ENCODE measurements around the gene LRMDA. TPM values are rescaled to one million over a fixed set of nuclear protein-coding genes. Genes with fewer than 3 reads are reported as not detected.

LRMDA gene
- total and polyA plus RNA-seq, 2 donors (not counting 1 experiment from before 2014, with no cell fraction given): 0.12 TPM; not detected in 1

DNA sequence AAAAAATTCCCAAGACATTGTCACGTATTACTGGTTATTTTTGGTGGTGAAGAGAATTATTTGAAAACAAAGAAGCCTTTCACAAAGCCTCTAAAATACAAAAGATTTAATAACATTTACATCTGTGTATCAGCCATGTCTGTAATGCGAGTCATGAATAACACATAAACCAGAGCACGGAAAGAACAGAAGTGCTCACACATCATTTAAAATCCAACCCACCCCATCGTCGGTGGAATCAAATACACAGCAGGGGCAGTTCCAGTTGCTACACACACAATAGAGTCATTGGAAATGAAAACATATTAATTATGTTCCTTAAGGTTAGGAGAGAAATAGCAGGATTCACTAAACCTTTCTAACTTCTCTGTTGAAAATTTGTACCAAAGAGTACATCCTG, 1108.9 kb downstream of the LRMDA start:
- Mint-ChIP-seq H3K4me3 (no peak overlapping the region), H3K9me3 (ENCODE audit: insufficient read depth) (no peaks in the 10 kb centered on the region), H3K4me1 (no peaks in the 10 kb centered on the region), H3K27ac (no peak overlapping the region), H3K27me3 (no peaks in the 10 kb centered on the region)
- no peak for TF ChIP-seq EZH2 (IDR thresholded peaks at IDR 0.05; ENCODE audit: borderline replicate concordance, insufficient read depth, low read depth, low read length, poor library complexity, severe bottlenecking)
- TF ChIP-seq, protein P1, sequence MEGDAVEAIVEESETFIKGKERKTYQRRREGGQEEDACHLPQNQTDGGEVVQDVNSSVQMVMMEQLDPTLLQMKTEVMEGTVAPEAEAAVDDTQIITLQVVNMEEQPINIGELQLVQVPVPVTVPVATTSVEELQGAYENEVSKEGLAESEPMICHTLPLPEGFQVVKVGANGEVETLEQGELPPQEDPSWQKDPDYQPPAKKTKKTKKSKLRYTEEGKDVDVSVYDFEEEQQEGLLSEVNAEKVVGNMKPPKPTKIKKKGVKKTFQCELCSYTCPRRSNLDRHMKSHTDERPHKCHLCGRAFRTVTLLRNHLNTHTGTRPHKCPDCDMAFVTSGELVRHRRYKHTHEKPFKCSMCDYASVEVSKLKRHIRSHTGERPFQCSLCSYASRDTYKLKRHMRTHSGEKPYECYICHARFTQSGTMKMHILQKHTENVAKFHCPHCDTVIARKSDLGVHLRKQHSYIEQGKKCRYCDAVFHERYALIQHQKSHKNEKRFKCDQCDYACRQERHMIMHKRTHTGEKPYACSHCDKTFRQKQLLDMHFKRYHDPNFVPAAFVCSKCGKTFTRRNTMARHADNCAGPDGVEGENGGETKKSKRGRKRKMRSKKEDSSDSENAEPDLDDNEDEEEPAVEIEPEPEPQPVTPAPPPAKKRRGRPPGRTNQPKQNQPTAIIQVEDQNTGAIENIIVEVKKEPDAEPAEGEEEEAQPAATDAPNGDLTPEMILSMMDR (IDR thresholded peaks at IDR 0.05): no peak
- Histone ChIP-seq H3K9me3 (ENCODE audit: control extremely low read depth in 1 of 3, control insufficient read depth in 2 of 3, insufficient read depth in 1 of 3, low read length in 2 of 3) (no peaks in the 10 kb centered on the region), H3K79me2 (ENCODE audit: control insufficient read depth, insufficient read depth, low read length) (no peaks in the 10 kb centered on the region), H2AFZ (ENCODE audit: insufficient read depth, low read depth, low read length, poor library complexity, severe bottlenecking) (no peak overlapping the region), H3K27ac (ENCODE audit: low read length in 2 of 2) (no peak overlapping the region), H3K4me2 (replicated peaks; ENCODE audit: low read depth, low read length, poor library complexity, severe bottlenecking) (no peak overlapping the region), H3K4me3 (ENCODE audit: control extremely low read depth in 1 of 5, extremely low read depth in 1 of 5, insufficient read depth in 1 of 5, low read depth in 2 of 5, low read length in 4 of 5) (no peak overlapping the region), H3K36me3 (replicated peaks in 1 of 2; ENCODE audit: control extremely low read depth in 1 of 2, control insufficient read depth in 1 of 2, extremely low read depth in 1 of 2, insufficient read depth in 2 of 2, low read length in 1 of 2) (no peaks in the 10 kb centered on the region), H3K27me3 (replicated peaks in 1 of 4; ENCODE audit: control extremely low read depth in 1 of 4, control insufficient read depth in 3 of 4, insufficient read depth in 4 of 4, low read length in 3 of 4) (no peaks in the 10 kb centered on the region), H4K20me1 (ENCODE audit: control insufficient read depth, insufficient read depth, low read length, poor library complexity, severe bottlenecking) (no peaks in the 10 kb centered on the region), H3K9ac (ENCODE audit: low read length) (no peak overlapping the region), H3K4me1 (ENCODE audit: control insufficient read depth in 2 of 2, insufficient read depth in 2 of 2, low read length in 2 of 2) (no peaks in the 10 kb centered on the region)
- 83% methylated on average over 2 of the region's 5 CpGs for WGBS (ENCODE audit: insufficient coverage)
- CTCF ChIA-PET: no interaction called here
- intact Hi-C loops (cut with micrococcal nuclease): no loop called here
- ATAC-seq (ENCODE audit: low read depth): no peak
- DNase-seq: no peak
- POLR2A ChIA-PET: no interaction called here

DNA sequence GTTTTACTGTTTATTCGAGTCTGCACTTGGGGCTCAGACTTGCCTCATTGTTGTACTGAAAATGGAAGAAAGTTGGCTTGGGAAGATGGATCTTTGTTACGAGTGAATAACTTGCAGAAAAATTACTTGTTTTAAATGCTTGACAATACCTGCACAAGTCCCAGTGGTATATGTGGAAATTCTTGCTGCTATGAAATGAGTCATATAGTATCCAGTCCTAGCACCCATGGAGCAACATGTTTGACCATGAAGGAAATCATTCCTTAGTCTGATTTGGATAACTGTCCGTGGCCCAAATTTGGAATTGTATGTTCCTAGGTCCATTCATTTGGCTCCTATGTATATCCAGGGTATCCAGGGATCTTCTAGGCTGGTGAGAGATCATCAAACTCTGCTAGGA, 1109.4 kb downstream of the LRMDA start:
- H3K9me3 Mint-ChIP-seq (ENCODE audit: insufficient read depth): no peaks in the 10 kb centered on the region
- no peak overlapping the region for H3K27ac Mint-ChIP-seq
- H3K4me3 Mint-ChIP-seq: no peak overlapping the region
- H4K20me1 ChIP-seq (ENCODE audit: control insufficient read depth, insufficient read depth, low read length, poor library complexity, severe bottlenecking): no peaks in the 10 kb centered on the region
- H3K4me2 ChIP-seq (replicated peaks; ENCODE audit: low read depth, low read length, poor library complexity, severe bottlenecking): no peak overlapping the region
- intact Hi-C loops (cut with micrococcal nuclease): no loop called here
- no peaks in the 10 kb centered on the region for H3K36me3 ChIP-seq (replicated peaks in 1 of 2; ENCODE audit: control extremely low read depth in 1 of 2, control insufficient read depth in 1 of 2, extremely low read depth in 1 of 2, insufficient read depth in 2 of 2, low read length in 1 of 2)
- H3K9me3 ChIP-seq (ENCODE audit: control extremely low read depth in 1 of 3, control insufficient read depth in 2 of 3, insufficient read depth in 1 of 3, low read length in 2 of 3): no peaks in the 10 kb centered on the region
- H3K27me3 Mint-ChIP-seq: no peaks in the 10 kb centered on the region
- POLR2A ChIA-PET: no interaction called here
- CTCF ChIA-PET: no interaction called here
- H3K27me3 ChIP-seq (replicated peaks in 1 of 4; ENCODE audit: control extremely low read depth in 1 of 4, control insufficient read depth in 3 of 4, insufficient read depth in 4 of 4, low read length in 3 of 4): no peaks in the 10 kb centered on the region
- no peak overlapping the region for H3K27ac ChIP-seq (ENCODE audit: low read length in 2 of 2)
- no peak for TF ChIP-seq EZH2 (IDR thresholded peaks at IDR 0.05; ENCODE audit: borderline replicate concordance, insufficient read depth, low read depth, low read length, poor library complexity, severe bottlenecking)
- TF ChIP-seq, protein P1 (IDR thresholded peaks at IDR 0.05): no peak
- DNase-seq (no peak), ATAC-seq (ENCODE audit: low read depth) (no peak)
- H3K4me1 ChIP-seq (ENCODE audit: control insufficient read depth in 2 of 2, insufficient read depth in 2 of 2, low read length in 2 of 2): no peaks in the 10 kb centered on the region
- H2AFZ ChIP-seq (ENCODE audit: insufficient read depth, low read depth, low read length, poor library complexity, severe bottlenecking): no peak overlapping the region
- no peak overlapping the region for H3K4me3 ChIP-seq (ENCODE audit: control extremely low read depth in 1 of 5, extremely low read depth in 1 of 5, insufficient read depth in 1 of 5, low read depth in 2 of 5, low read length in 4 of 5)
- no peaks in the 10 kb centered on the region for H3K79me2 ChIP-seq (ENCODE audit: control insufficient read depth, insufficient read depth, low read length)
- 90% methylated on average over 2 of the region's 3 CpGs for WGBS (ENCODE audit: insufficient coverage)
- no peak overlapping the region for H3K9ac ChIP-seq (ENCODE audit: low read length)
- no peaks in the 10 kb centered on the region for H3K4me1 Mint-ChIP-seq
